ENCODE data around the gene SETD1B. TPM values are rescaled to one million over a fixed set of nuclear protein-coding genes. Genes with fewer than 3 reads are reported as not detected.

SETD1B gene
- total RNA-seq, 1 experiment from 2014 or later: 40.4 TPM

- Histone ChIP-seq H2BK15ac (ENCODE audit: low read depth, low read length) (no peak overlapping the region), H3K23ac (ENCODE audit: insufficient read length, low read depth, low read length) (no peak overlapping the region), H3T11ph (ENCODE audit: low read length) (no peak overlapping the region), H2AK5ac (ENCODE audit: insufficient read length, low read length) (no peak overlapping the region), H4K20me1 (ENCODE audit: control insufficient read depth, insufficient read depth, insufficient read length) (no peaks in the 10 kb centered on the region), H4K91ac (ENCODE audit: insufficient read length, low read depth, low read length) (no peak overlapping the region), H3K23me2 (ENCODE audit: insufficient read length, low read depth, low read length, poor library complexity, severe bottlenecking) (no peaks in the 10 kb centered on the region), H3K79me2 (ENCODE audit: insufficient read depth, low read length) (no peaks in the 10 kb centered on the region), H3K56ac (ENCODE audit: insufficient read length, low read depth, low read length) (no peak overlapping the region), H3K14ac (ENCODE audit: insufficient read depth, low read length) (no peak overlapping the region), H3K18ac (ENCODE audit: insufficient read length, low read depth, low read length) (no peak overlapping the region), H3K79me1 (ENCODE audit: insufficient read depth, low read depth, low read length, poor library complexity, severe bottlenecking) (no peaks in the 10 kb centered on the region), H3K27ac (ENCODE audit: insufficient read length, low read depth, low read length) (no peak overlapping the region), H2BK12ac (ENCODE audit: insufficient read length, low read depth, low read length) (no peak overlapping the region), H2AFZ (ENCODE audit: low read length) (no peak overlapping the region), H3K4me2 (ENCODE audit: insufficient read depth, insufficient read length, low read length) (no peak overlapping the region), H3K4me1 (ENCODE audit: insufficient read depth, low read length) (no peaks in the 10 kb centered on the region), H4K8ac (replicated peaks; ENCODE audit: insufficient read length, low read depth, low read length) (no peak overlapping the region), H3K27me3 (ENCODE audit: insufficient read depth, low read length) (no peaks in the 10 kb centered on the region), H2BK5ac (ENCODE audit: insufficient read length, low read length) (no peak overlapping the region), H2BK120ac (ENCODE audit: low read depth, low read length, poor library complexity, severe bottlenecking) (no peak overlapping the region), H3K4ac (ENCODE audit: low read depth, low read length) (no peak overlapping the region), H2BK20ac (ENCODE audit: low read depth, low read length, poor library complexity, severe bottlenecking) (no peak overlapping the region), H3K9me3 (ENCODE audit: control insufficient read depth, low read depth, low read length) (no peaks in the 10 kb centered on the region), H3K9ac (ENCODE audit: extremely low read depth, insufficient read length, low read length) (no peak overlapping the region), H4K5ac (ENCODE audit: insufficient read length, low read depth, low read length) (no peak overlapping the region)
- Mint-ChIP-seq H3K9me3 (no peaks in the 10 kb centered on the region), H3K27me3 (ENCODE audit: low read depth) (no peaks in the 10 kb centered on the region), H3K4me1 (peaks cover 8 to 9% of the 10 kb centered on the region in 2 experiments; a peak in 3 of 4 replicates), H3K36me3 (ENCODE audit: insufficient read depth in 1 of 3, low read depth in 3 of 3) (no peaks in the 10 kb centered on the region), H3K27ac (no peak overlapping the region), H3K4me3 (no peak overlapping the region)
- no peak for DNase-seq
- TF ChIP-seq, protein P1, sequence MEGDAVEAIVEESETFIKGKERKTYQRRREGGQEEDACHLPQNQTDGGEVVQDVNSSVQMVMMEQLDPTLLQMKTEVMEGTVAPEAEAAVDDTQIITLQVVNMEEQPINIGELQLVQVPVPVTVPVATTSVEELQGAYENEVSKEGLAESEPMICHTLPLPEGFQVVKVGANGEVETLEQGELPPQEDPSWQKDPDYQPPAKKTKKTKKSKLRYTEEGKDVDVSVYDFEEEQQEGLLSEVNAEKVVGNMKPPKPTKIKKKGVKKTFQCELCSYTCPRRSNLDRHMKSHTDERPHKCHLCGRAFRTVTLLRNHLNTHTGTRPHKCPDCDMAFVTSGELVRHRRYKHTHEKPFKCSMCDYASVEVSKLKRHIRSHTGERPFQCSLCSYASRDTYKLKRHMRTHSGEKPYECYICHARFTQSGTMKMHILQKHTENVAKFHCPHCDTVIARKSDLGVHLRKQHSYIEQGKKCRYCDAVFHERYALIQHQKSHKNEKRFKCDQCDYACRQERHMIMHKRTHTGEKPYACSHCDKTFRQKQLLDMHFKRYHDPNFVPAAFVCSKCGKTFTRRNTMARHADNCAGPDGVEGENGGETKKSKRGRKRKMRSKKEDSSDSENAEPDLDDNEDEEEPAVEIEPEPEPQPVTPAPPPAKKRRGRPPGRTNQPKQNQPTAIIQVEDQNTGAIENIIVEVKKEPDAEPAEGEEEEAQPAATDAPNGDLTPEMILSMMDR (conservative IDR thresholded peaks at IDR 0.05): no peak
- no CpG with 5 or more reads among the region's 1 CpG for WGBS (ENCODE audit: extremely low coverage, insufficient read length, low lambda C conversion rate)
Observed at GRCh38 chr12:121845701-121846100, 41.9 kb downstream of the SETD1B start.

Data from H9 (cell line).